IPS-NIHi11 (cell line): Measurements from ENCODE around the gene RAP1A.
"Not testable (repeated sequence)": the region's sequence is repeated elsewhere in the genome, so short reads cannot be mapped to it uniquely, and the experiment has no call there.

Experiments
- DNase-seq: peaks from one replicate; pipeline ENCODE4 v3.0.0; 2012; ENCODE audit warnings: mixed read lengths, low spot score

Gene RAP1A

DNA sequence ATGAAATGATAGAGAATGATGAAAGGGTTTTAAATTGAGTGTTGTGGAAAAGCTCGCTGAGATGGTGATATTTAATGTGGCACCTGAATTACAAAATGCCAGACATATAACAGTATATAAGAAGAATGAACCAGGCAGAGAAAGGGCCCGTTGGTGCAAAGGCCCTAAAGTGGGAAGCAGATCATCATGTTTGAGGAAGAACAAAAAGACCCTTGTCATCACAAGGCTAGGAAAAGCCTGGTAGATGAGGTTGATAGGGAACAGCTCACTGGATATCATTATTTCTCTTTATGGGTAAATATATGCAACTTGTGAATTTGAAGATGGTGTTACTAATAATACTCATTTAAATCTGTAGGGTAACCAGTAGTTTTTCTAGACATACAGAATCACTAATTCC, 11.0 kb downstream of the RAP1A start:
- no peak for DNase-seq

DNA sequence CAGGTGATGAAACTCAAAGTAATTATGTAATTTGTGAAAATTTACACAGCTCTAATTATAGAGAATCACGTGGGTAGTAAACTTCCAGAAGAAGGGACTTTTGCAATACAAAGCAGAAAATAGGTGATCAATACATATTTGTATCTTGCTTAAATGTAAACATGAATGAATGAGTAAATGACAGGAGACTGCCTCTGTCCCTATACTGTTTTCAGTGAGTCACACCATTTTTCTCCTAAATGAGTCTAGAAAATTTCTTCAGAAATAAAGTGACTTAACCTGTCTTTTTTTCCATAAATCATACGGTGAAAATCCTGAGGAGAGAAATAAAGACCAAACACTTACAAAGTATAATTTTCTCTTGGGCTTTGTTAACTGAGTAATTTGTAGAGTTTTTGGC, 11.9 kb downstream of the RAP1A start:
- no peak for DNase-seq

DNA sequence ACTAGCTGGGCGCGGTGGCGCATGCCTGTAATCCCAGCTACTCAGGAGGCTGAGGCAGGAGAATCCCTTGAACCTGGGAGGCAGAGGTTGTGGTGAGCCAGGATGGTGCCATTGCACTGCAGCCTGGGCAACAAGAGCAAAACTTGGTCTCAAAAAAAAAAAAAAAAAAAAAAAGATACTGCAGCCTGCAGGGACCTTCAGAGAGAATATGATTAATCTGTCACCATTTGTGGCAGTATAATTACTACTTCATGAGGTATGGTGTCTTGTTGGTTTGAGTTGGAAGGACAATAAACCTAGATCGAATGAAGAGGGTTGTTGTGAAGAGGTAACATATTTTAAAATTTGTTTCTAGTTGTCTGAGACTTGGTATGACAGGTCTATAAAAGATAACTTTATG, 13.2 kb downstream of the RAP1A start:
- DNase-seq = not testable (repeated sequence)

DNA sequence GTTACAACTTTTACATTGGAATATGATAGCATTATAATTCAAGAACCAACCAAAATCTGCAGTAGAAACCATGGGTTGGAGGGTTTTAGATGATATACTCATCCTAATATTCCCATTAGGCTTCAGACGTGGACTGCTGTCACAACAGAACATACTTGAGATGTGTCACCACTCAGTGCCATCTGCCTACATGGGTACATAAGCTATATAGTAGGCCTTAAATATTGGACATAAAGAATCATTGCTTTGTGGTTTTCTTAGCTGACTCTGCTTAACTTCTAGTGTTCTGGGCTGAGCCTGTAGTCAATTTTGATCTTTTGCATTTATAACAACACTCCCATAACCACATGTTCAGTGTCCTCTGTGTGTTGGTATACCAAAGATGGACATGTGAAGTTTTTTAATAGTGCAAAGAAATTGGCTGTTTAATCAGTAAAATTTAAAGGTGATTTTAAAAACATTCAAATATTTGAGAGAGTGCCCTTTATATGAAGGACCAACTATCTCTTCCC, 14.2 kb downstream of the RAP1A start:
- DNase-seq = no peak

DNA sequence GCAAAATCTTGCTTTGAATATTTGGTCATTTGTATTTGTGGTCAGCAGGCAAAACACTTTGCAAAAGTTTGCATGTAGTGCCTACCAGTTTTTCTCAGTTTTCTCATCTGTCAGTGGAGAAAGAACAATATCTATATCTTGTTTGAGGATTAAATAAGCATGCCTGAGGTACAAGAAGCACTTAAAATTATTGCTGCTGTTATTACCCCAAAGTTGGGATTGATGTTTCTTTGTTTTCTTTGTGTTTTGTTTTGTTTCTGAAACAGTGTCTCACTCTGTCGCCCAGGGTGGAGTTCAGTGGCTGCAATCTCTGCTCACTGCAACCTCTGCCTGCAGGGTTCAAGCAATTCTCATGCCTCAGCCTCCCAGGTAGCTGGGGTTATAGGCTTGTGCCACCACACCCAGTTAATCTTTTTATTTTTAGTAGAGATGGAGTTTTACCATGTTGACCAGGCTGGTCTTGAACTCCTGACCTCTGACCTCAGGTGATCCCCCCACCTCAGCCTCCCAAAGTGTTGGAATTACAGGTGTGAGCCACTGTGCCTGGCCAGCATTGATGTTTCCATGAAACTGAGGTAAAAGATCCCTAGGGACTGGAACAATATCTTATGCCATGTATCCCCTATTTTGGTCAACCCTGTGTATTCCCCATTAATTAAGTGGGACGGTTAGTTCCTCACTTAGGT, 15.9 kb downstream of the RAP1A start:
- DNase-seq = no peak

DNA sequence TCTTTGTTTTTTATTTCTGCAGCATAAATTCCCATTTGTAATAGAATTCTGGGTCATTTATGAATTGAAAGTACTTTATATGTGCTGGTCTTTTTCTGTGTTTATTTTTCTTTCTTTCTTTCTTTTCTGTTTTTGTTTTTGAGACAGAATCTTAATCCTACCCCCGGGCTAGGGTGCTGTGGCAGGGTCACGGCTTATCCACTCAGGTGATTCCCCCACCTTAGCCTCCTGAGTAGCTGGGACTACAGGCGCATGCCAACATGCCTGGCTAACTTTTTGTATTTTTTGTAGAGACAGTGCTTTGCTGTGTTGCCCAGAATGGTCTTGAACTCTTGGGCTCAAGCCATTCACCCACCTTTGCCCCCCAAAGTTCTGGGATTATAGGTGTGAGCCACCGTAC, 18.7 kb downstream of the RAP1A start:
- DNase-seq = no peak

DNA sequence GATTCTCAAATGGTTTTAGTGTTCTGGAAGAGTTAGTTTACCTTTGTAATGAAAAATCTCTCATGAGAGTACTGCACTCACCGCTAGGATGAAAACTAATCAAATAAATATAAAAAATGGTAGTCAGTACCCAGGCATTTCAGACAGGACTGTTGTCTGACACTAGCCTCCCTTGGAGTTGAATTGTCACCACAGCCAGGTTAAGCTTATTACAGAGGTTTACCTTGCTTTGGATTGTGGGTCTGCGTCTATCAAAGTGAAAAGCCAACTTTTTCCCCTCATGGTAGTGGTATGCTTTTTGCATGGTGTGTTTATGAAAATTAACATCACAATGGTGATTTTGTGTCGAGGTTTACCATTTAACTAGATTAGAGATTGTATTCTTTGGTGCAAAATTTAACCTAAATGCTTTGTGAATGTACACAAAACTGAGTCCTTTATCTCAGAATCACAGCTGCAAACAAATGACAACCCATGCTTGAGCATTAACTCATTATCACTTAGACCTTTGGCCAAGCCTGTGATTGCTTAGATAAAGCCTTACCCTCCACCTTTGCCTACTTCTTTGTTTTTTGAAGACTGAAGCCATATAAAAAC, 20.1 kb downstream of the RAP1A start:
- DNase-seq = no peak

DNA sequence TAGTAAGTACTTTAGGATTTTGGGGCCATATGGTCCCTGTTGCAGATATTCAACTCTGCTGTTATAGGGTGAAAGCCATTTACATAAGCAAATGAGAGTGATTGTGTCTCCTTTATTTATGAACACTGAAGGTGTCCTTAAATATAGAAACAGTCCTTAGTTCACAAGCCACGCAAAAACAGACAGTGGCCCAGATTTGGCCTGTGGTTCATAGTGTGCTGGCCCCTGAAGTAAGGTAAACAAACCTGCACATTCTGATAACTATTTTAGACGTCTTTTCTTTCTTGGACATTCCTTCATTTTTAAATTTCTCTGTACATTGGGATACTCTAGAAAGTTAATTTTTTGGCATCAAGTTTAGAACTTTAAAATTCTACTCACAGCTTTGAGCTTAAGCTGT, 23.5 kb downstream of the RAP1A start:
- no peak for DNase-seq

DNA sequence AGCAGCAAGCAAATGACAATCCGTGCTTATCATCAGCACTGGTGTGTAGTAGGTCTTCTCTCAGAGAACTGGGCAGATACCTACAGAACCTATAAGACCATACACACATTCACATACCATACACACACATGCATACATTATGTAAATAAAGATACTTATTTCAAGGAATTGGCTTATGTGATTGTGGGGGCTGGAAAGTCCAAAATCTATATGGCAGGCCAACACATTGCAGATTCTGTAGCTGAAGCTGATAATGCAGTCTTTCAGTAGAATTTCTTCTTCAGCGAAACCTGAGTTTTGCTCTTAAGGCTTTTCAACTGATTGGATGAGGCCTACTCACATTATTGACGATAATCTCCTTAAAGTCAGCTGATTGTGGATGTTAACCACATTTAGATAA, 24.1 kb downstream of the RAP1A start:
- DNase-seq = no peak

DNA sequence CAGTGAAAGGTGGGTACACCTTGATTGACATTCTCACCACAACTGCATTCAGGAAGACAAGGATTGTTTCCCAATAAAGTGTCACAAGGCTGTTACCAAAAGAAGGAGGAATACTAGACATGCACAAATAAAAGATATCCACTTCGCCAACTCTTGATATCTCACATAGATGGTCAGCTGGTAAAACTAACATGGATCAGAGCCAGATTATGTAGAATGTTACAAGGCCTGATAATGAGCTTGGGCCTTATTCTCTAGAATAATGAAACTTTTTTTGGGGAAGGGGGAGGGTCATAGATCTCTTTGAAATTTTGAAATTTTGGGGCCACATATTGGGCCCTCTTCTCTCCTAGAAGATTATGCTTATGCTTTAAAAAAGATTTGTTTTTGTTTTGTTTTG, 24.9 kb downstream of the RAP1A start:
- DNase-seq = no peak

DNA sequence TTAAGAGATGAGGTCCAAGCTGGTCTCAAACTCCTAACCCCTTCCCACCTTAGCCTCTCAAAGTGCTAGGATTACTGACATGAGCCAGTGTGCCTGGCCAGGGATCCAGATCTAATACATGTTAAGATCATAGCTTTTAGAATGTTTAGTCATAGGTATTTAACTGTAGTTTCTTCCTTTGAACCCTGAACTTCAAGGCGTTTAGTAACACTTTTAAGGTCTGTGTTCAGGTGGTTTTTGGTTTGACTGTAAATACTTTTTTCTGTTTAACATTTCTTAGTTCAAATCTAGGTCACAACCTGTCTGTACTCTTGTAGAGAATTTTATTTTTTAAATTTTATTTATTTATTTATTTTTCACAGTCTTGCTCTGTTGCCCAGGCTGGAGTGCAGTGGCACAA, 28.1 kb downstream of the RAP1A start:
- DNase-seq = no peak

DNA sequence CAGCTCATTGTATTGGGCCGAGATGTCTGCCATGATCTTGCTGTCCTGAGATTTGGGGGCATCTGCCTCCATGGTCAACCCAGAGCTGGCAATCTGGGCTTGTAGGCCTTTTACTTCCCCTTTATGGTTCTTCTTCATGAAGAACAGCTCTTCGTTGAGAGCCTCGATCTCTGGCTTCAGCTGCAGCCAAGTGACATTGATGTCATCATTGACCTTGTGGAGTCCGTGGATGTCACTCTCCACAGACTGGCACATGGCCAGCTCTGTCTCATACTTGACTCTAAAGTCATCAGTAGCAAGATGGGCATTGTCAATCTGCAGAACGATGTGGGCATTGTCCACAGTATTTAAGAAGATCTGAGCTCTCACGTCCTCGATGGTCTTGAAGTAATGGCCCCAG, 29.2 kb downstream of the RAP1A start:
- DNase-seq = no peak

DNA sequence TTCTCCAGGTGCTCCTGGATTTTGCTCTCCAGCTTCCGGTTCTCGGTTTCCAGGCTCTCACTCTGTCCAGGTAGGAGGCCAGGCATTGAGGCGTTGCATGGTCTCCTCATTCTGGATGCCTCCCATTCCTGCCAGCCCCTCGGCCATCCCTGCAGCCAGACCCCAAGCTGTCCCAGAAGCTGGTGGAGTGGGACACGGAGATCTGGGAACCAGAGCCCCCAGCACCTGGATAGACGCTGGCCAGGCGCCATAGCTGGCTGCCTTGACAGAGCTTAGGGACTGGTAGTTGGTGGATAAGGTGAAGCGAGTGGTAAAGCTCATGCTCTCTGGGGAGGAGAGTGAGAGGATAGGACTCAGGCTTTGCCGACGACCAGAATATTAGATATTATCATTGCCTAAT, 29.6 kb downstream of the RAP1A start:
- DNase-seq = no peak

DNA sequence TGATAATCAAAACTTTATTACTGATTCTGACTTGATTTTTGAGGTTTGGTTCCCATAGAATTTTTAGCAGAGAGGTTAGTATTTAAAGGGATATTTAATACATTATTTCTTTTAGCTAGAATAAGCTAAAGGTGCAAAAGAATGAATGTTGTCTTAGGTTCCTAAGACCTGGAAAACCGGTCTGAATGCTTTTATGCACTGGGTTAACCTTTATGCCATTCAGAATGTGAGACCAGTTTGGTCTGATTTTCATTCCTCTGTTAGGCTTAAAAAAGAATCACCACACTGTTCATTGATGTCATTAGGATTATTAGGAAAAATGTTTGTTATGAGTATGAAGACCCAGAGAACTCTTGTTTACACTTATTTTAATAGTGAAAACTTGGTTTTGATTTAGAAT, 30.1 kb downstream of the RAP1A start:
- no peak for DNase-seq

DNA sequence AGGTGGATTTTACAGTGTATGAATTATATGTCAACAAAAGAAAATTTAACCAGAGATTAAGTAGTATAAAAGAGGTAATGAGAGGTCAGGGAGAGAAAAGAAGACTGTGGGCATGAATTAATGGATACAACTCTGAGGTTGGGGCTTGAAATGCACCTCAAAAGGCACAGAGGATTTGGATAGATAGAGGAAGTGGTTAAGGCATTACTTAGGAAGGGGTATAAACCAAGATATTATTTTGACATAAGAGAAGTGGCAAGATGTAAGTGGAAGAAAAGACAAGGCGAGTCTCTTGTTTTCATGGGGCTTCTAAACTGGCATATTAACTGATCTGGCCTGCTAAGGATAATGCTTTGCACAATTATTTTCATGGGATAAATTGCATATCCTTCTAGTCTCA, 34.1 kb downstream of the RAP1A start:
- no peak for DNase-seq

DNA sequence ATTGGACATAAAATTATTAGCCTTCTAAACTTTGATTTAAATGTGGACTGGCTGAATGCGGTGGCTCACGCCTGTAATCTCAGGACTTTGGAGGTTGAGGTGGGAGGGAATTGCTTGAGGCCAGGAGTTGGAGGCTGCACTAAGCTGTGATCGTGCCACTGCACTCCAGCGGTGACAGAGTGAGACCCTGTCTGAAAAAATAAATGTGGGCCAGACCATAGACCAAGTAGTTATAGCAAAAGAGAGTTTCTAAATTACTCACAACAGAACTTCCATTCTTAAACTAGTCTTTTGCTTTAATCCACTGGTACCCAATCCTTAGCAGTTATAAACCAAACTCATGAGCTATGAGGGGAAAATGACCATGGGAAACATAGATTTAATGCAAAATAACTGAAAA, 35.2 kb downstream of the RAP1A start:
- DNase-seq = no peak

DNA sequence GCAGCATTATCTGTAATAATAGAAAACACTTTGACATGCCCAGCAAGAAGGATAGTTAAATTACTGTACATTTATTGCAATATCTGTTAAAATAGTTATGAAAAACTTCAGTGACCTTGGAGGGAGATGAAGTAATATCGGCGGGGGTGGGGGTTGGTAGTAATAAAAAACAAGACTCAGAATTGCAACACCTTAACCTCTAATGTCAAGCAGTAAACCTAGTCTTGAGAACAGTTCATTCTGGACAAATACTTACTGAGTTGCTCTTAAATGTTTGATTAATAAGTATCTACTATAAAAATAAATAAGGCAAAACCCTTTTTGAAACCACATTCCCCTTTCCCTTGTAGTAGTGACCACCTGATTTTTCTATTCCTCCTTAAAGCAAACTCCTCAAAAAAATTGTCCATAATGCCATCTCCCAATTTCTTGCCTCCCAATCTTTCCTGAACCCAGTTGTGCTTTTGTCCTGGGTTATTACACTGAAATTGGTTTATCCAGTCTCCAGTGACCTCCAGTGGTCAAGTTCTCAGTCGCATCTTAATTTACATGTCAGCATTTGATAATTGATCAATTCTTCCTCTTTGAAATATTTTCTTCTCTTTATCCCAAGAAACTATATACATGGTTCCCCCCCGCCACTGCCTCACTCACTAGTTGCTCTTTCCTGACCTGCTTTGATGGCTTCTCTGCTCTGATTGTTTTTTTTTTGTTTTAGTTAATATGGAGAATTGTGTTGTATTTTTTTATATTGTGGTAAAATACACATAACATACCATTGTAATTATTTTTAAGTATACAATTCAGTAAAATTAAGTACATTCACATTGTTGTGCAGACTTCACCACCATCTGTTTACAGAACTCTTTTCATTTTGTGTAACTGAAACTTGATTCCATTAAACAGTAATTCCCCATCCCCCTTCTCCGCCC, 36.8 kb downstream of the RAP1A start:
- DNase-seq = peak; percentile 22

DNA sequence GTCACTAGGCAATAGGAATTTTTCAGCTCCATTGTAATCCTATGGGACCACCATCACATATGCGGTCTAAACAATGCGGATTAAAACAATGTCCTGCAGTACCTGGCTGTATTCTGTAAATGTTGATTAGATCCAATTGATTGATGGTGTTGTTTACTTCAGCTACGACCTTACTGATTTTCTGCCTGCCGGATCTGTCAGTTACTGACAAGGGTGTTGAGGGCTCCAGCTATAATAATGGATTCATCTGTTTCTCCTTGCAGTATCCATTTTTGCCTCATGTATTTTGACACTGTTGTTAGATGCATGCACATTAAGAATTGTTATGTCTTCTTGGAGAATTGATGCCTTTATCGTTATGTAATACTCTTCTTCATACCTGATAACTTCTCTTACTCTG, 39.0 kb downstream of the RAP1A start:
- no peak for DNase-seq

DNA sequence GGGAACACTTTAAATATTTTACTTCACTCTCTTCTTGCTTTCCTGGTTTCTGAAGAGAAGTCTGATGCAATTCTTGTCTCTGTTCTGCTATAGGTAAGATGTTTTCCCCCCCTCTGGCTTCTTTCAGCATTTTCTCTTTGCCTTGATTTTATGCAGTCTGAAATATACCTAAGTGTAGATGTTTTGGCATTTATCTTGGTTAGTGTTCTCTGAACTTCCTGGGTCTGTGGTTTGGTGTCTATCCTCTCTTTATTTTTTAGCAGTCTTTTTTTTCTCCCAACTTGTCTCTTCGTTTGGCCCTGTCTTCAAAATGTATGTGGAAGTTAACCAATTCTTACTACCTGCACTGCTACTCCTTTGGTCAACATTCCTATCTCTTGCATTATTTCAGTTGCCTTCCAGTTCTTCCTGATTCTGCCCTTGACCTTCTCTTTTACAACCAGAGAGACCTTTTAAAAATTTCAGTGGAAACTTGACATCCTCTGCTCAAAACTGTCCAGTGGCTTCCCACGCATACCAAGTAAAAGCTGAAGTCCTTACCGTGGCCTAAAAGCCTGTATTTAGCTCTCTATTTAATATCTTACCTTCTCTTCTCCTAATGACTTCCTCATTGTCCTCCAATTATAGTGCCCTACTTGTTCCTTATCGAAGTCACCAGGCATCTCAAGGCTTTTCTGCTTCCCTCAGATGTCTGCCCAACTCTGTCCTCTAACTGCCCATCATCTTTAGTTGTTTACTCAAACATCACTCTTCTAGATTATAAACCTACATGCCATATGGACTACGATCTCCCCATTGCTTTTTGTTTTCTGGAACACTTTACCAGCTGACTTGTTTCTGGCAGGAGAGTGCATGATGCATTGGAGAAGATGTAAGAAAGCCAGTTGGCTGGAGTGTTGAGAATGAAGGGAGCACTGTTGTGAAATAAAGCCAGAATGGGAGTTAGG, 40.9 kb downstream of the RAP1A start:
- no peak for DNase-seq

DNA sequence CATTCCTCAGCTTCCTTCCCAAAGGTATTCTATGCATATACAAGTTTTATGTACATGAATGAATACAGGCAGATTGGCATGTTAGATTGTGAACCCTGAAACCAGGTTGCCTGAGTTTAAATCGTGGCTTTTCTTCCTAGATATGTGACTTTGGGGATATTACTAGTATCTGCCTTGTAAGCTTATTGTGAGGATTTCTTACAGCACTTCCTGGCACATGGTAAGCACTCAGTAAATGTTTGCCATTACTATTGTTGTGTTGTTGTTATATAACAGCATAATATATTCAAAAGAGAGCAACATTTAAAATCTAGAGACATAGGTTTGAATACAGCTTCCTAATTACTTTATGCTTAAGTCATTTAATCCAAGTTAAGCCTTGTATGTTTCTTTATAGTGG, 45.1 kb downstream of the RAP1A start:
- DNase-seq = no peak

DNA sequence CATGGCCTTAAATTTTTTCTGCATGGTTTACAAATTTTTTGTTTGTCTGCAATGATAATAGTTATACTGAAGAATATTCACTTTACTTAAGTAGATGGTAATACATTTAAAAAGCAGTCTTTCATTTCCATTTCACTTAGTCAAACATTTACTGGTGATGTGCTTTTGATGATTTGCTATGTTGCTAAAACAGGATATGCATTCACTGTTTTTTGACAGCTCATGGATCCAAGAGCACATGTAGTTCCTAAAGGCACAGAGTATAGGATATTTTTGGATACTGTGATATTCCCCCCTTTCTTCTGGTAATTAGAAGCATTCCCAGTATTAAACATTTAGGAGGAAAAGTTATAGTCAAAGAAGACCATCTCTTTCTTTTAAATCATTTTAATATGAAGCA, 45.9 kb downstream of the RAP1A start:
- DNase-seq = no peak

DNA sequence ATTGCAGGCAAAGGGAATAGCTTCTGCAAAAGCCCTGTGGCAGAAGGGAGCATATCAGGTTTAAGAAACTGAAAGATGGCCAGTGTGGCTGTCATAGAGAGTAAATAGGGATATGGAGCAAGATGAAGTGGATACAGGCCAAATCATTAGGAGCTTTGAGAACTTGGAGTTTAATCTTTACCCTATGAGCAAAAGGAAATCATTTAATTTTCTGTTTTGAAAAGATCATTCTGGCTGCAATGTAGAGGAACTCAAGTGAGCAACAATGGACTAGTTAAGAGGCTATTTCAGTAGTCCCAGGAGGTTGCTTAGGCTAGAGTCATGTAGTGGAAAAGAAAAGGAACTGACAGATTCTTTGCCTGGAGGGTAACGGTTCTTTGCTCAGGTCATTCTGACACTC, 47.2 kb downstream of the RAP1A start:
- no peak for DNase-seq
